Activated CD4-positive, alpha-beta T cell treated with anti-CD3 and anti-CD28 coated beads for 24 hours (primary cell): ENCODE data around the gene TSEN34.
"Not testable (repeated sequence)": the region's sequence is repeated elsewhere in the genome, so short reads cannot be mapped to it uniquely, and the experiment has no call there.

Experiments used
- DNase-seq, 2 donors: peaks; one replicate each; pipeline ENCODE4 v3.0.0-alpha.2; 2020; ENCODE audit warnings: low read depth in 2 of 2

Gene TSEN34

GRCh38 chr19:54239491-54240371, 48.6 kb downstream of the TSEN34 start:
- not testable (repeated sequence) for DNase-seq

GRCh38 chr19:54240372-54241336, 49.5 kb downstream of the TSEN34 start:
- DNase-seq = not testable (repeated sequence)

DNA sequence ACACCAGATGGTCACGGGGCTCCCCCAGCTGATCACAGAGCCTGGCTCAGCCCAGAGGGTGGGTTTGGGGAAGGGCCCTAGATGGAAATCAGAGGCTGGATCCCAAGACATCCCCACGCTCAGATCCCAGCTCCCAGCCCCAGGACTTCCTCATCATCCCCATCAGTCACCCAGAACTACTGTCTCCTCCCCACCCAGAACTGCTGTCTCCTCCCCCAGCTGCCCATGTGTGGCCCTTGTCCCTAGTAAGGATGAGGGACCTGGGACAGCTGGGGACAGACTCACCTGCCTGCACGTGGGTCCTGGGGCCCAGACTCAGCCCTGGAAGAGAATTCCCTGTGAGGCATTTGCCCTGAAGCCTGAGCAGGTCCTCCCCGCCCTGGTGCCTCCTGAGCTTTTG, 51.1 kb downstream of the TSEN34 start:
- not testable (repeated sequence) for DNase-seq

DNA sequence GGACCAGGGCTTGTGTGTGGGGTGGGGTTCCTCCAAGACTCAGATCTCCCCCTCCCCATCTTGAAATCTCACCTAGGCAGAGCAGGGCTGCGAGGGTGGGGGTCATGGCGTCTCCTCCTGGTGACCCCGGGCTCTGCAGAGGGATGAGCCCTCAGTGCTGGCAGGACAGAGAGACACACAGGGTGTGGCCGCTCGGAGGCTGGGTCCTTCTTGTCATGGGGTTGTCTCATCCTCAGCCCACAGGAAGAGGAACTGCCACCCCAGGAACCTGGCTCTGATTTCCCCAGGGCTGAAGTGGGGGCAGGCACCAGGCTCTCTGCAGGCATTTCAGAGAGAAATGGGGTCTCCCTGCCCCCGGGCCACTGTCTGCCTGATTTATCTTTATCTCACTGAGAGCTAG, 51.5 kb downstream of the TSEN34 start, which contains the start of gene LILRA6:
Gene LILRA6, minus strand, starts transcription at position 145 of the 400 bp plus-strand sequence.
- not testable (repeated sequence) for DNase-seq

DNA sequence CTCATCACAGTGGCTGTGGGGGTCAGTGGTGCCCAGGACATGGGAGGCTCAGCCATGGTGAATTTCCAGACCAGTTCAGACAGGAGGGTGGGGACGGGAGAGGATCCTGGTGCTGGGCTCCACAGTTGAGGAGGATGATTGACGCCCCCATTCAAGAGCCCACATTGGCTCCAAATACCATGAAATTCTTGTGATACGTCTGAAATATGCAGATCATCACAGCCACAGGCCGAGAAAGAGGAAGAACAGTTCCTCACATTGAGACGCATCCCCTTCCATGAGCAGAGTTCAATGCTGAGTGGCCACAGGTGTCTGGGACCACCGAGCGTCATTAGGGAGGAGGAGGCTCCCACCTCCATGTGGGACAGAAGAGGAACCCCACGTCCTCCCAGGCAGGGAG, 52.7 kb downstream of the TSEN34 start:
- not testable (repeated sequence) for DNase-seq
